AG08395 (cell line): ENCODE results near the gene SLC5A5.
"Not testable (repeated sequence)": the region's sequence is repeated elsewhere in the genome, so short reads cannot be mapped to it uniquely, and the experiment has no call there.

Source experiments
- DNase-seq: peaks from one replicate; pipeline ENCODE4 v3.0.0; 2012; ENCODE audit warnings: mixed read lengths, low spot score

The SLC5A5 gene

GRCh38 chr19:17919122-17919521, 47.4 kb downstream of the SLC5A5 start:
- DNase-seq = not testable (repeated sequence)

DNA sequence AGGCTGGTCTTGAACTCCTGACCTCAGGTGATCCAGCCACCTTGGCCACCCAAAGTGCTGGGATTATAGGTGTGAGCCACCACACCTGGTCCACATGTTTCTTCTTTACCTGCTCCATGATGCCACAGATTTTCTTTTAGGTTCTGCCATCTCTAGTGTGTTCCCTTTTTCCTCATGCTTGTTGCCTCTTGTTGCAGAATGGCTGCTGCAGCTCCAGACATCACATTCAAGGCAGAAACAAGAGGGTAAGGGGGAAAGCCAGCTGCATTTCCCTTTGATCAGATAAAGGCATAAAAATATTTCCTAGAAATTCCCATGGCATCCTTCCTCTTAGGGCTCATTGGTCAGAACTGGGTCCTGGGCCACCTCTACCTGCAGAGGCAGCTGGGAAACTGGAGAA, 48.8 kb downstream of the SLC5A5 start:
- DNase-seq = no peak

- DNase-seq = no peak
Measured at GRCh38 chr19:17922138-17922537, 50.4 kb downstream of the SLC5A5 start.

DNA sequence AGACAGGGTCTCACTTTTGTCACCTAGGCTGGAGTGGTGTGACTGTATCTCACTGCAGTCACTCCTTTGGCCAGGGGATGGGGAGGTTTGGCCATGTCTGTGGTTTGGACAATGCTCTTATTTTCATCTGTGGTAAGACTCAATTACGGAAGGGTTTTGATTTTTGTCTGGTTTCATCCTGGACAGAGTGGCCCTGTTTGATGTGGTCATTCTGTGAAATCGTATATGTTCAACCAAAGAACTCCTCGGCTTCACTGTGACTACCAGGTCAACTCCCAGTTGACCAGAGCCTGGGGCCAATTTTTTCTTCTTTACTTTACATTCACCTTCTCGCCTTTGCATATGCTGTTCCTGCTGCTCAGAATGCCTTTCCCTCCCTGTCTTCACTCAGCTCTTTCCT, 54.3 kb downstream of the SLC5A5 start:
- no peak for DNase-seq

GRCh38 chr19:17929056-17929455, 57.3 kb downstream of the SLC5A5 start:
- DNase-seq = no peak

DNA sequence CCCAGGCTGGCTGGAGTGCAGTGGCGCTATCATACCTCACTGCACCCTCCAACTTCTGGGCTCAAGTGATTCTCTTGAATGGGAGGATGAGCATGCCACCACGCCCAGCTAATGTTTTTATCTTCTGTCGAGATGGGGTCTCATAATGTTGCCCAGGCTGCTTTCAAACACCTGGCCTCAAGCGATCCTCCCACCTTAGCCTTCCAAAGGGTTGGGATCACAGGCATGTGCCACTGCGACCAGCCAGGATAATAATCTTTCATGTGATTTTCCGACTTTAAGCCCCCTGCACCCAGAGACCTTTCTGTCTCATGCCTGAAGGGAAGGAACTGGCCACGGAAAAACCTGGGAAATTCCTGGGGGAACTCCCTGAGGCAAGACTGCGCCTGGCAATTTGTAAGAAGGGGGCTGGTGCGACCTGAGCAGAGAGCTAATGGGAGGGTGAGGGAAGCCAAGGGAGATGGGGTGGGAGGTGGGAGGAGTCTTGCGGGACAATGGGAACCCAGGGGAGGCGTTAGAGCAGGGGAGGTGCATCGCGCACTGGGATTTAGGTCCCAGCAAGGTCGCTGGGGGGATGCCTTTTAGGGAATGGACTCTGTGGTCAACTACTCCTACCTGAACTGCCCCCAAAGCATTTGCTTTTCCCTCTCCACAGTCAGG, 59.9 kb downstream of the SLC5A5 start:
- no peak for DNase-seq

GRCh38 chr19:17932485-17933338, 61.0 kb downstream of the SLC5A5 start, which contains the start of gene CCDC124:
Gene CCDC124 (plus strand): TSS chr19:17933015. CDS start chr19:17936421, 3,406 bp downstream.
- peak; percentile 95 for DNase-seq

- DNase-seq = peak; percentile 39
Measured at GRCh38 chr19:17933414-17934129, 61.8 kb downstream of the SLC5A5 start.

DNA sequence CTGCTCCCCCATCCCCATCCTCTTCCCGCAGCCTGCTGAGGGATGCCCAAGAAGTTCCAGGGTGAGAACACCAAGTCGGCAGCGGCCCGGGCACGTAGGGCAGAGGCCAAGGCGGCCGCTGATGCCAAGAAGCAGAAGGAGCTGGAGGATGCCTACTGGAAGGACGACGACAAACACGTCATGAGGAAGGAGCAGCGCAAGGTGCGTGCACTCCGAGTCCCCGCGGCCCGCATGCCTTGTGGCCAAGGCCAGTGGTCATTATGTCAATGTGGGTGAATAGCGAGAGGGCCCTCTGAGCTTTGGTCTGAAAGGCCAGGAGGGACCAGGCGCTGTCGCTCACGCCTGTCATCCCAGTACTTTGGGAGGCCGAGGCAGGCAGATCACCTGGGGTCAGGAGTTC, 64.6 kb downstream of the SLC5A5 start:
- DNase-seq = no peak

- no peak for DNase-seq
Measured at GRCh38 chr19:17937371-17937900, 65.7 kb downstream of the SLC5A5 start.

GRCh38 chr19:17938092-17938845, 66.5 kb downstream of the SLC5A5 start:
- peak; percentile 96 for DNase-seq

DNA sequence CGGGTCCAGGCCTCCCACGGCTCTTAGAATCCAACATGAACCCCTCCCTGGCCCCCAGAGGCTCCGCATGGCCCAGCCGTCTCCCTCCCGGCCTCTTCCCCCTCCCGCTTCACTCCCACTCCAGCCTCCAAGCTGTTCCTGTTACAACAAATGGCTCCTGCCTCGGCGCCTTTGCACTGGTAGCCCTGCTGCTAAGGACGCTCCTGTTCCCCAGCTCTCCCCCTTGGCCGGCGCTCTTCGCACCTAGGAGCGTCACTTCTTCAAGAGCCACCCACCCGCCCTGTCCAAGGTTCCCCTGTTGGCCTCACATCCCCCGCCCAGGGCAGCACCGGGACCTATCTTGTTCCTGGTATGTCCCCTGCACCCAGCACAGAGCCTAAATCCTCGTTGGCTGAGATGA, 70.4 kb downstream of the SLC5A5 start:
- no peak for DNase-seq

GRCh38 chr19:17942582-17943273, 71.0 kb downstream of the SLC5A5 start:
- no peak for DNase-seq

DNA sequence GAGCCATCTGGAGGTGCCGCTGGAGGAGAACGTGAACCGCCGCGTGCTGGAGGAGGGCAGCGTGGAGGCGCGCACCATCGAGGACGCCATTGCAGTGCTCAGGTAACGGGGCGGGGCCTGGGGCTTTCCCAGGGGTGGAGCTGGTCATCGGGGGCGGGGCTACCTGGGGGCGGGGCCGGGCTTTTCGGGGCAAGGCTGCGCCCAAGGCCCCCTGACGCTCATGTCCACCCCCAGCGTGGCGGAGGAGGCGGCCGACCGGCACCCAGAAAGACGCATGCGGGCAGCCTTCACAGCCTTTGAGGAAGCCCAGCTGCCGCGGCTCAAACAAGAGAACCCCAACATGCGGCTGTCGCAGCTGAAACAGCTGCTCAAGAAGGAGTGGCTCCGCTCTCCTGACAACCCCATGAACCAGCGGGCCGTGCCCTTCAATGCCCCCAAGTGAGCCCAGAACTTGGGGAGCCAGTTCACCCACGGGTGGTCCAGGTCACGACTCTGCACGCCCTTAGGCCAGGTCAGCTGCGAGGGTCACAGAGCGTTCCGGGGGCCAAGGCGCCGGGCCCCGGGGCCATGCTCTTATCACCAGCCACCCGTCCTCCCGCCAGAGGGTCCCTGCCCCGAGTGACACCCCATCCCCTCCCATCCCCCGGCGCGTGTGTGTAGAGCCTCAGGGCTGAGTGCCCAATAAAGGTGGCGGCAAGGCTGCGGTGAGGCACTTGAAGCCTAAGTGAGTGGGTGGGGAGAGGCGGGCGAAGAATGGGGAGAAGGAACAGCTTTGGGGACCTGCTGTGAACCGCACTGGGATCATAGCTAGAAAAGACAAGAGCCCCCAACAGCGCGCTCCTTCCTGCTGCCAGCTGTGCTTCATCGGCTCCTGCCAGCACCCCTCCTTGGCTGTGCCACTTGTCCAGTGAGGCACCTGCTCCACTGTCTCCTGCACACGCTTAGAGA, 71.8 kb downstream of the SLC5A5 start:
- no peak for DNase-seq

DNA sequence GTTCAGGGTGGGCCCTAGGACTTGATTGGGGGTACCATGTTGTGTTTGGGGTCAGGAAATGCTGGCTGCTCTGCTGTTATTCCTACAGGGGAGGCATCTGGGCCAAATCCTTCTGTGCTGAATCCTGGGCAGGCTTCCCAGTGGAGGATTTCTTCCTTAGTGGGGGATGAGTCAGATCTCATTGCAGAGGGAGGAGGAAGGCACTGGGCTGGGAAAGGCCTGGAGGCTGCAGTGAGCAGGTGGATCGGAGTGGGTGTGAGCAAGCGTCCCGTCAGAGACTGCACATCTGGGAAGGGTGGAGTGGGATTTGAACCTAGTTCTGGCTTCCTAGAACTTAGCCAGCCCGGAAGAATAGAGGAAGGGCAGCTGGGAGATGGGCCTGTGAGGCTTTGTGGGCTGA, 72.6 kb downstream of the SLC5A5 start:
- DNase-seq = peak; percentile 88
